ENCODE measurements around the gene RPS21.

RPS21 gene

DNA sequence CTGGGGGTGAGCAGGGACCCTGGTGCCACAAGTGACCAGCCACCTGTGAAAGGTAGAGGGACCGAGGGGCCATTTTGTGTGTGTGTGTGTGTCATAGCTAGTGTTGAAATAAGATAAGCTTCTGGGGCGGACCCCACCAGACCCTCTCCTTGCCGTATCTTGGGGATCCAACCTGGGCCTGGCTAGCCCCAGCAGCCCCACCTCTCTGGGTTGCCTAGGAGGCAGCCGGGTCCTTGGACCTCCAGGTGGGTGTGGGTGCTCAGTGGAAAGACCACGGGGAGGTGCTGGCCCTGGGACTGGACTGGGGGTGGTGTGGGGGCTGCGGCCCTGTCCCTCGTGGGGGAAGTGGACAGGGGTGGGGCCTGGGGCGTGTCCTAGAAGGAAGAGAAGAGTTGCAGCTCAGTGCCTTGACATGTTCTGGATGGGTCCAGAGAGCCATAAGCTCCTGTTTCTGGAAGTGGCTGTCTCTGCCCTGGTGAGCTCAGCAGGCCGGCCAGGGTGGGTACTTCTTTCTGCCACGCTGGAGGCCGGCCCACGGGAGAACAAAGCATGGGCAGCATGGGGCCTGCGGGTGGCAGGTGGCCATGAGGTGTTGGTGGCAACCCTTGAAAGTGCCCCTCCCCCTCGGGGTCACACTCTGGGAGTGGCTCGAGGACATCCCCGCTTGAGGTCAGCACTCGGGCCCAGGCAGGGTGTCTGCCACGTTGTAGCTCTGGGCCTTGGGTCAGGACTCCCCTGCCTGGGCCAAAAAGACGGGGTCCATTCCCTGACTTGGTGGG lies 32.0 kb downstream of the RPS21 start:
- Histone ChIP-seq H2AFZ (no peak overlapping the region), H3K27me3 (ENCODE audit: control insufficient read depth, insufficient read depth, low read length) (no peaks in the 10 kb centered on the region), H3K9ac (no peak overlapping the region), H3K9me3 (ENCODE audit: control insufficient read depth, low read length) (no peaks in the 10 kb centered on the region), H3K79me2 (no peaks in the 10 kb centered on the region), H3K36me3 (ENCODE audit: control insufficient read depth, insufficient read depth, low read length) (no peaks in the 10 kb centered on the region), H3K4me3 (ENCODE audit: low read depth, low read length) (no peak overlapping the region), H3K27ac (no peak overlapping the region), H3K4me2 (ENCODE audit: low read length) (no peak overlapping the region), H3K4me1 (peaks cover 3% of the 10 kb centered on the region)
- TF ChIP-seq, protein P1, sequence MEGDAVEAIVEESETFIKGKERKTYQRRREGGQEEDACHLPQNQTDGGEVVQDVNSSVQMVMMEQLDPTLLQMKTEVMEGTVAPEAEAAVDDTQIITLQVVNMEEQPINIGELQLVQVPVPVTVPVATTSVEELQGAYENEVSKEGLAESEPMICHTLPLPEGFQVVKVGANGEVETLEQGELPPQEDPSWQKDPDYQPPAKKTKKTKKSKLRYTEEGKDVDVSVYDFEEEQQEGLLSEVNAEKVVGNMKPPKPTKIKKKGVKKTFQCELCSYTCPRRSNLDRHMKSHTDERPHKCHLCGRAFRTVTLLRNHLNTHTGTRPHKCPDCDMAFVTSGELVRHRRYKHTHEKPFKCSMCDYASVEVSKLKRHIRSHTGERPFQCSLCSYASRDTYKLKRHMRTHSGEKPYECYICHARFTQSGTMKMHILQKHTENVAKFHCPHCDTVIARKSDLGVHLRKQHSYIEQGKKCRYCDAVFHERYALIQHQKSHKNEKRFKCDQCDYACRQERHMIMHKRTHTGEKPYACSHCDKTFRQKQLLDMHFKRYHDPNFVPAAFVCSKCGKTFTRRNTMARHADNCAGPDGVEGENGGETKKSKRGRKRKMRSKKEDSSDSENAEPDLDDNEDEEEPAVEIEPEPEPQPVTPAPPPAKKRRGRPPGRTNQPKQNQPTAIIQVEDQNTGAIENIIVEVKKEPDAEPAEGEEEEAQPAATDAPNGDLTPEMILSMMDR (IDR thresholded peaks at IDR 0.05) = no peak

DNA sequence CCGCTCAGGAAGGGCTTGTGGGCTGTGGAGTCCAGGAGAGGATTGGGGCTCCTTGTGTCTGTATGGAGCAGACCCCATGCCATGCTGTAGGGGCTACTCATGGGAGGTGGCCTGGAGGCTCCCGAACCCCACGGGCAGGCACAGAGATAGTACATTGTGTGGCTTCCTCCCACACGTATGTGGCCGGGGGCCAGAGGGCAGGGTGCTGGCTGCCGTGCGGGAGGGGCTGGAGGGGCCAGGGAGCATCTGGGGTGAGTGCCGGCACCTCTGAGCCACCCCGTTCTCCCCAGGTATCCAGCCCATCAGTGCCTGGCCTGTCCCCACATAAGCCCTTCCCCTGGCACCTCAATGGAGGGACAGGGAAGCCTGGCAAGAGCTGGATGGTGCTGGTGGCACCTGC lies 32.9 kb downstream of the RPS21 start:
- H3K36me3 ChIP-seq (ENCODE audit: control insufficient read depth, insufficient read depth, low read length) = no peaks in the 10 kb centered on the region
- H3K4me2 ChIP-seq (ENCODE audit: low read length) = no peak overlapping the region
- H3K9ac ChIP-seq = no peak overlapping the region

DNA sequence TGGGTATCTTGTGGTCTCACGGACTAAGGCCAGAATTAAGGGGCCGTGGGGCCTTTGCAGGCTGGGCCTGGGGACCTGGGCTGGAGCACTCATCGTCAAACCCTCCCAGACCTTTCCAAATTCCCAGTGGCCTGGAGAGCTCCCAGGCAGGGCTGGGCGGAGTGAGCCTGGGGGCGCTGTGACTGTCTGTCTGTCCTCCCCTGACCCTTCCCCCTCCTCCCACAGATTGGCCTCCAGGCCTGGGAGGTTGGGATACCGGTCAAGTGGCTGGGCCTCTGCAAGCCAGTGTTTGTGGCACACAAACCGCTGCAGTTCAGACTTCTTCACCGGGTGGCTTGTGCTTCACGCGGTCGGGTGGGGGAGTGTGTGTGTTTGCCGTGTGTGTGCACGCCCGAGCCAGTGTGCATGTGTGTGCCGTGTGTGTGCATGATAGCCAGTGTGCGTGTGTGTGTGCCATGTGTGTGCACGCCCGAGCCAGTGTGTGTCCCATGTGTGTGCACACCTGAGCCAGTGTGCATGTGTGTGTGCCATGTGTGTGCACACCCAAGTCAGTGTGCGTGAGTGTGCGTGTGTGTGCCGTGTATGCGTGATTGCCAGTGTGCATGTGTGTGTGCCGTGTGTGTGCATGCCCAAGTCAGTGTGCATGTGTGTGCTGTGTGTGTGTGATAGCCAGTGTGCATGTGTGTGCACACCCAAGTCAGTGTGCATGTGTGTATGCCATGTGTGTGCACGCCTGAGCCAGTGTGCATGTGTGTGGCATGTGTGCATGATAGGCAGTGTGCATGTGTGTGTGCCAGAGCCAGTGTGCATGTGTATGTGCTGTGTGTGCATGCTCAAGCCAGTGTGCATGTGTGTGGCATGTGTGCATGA lies 34.2 kb downstream of the RPS21 start:
- no peak overlapping the region for H2AFZ ChIP-seq
- no peaks in the 10 kb centered on the region for H3K79me2 ChIP-seq
- no peaks in the 10 kb centered on the region for H3K36me3 ChIP-seq (ENCODE audit: control insufficient read depth, insufficient read depth, low read length)
- peaks cover 10% of the 10 kb centered on the region for H3K4me1 ChIP-seq
- no peak overlapping the region for H3K9ac ChIP-seq
- TF ChIP-seq, protein P1 (IDR thresholded peaks at IDR 0.05) = no peak
- H3K4me3 ChIP-seq (ENCODE audit: low read depth, low read length) = no peak overlapping the region
- no peak overlapping the region for H3K27ac ChIP-seq
- H3K4me2 ChIP-seq (ENCODE audit: low read length) = no peak overlapping the region
- no peaks in the 10 kb centered on the region for H3K27me3 ChIP-seq (ENCODE audit: control insufficient read depth, insufficient read depth, low read length)
- no peaks in the 10 kb centered on the region for H3K9me3 ChIP-seq (ENCODE audit: control insufficient read depth, low read length)

More for the DNA sequence above, 32.9 kb downstream of the RPS21 start:
- H3K9me3 ChIP-seq (ENCODE audit: control insufficient read depth, low read length) = no peaks in the 10 kb centered on the region
- TF ChIP-seq, protein P1 (IDR thresholded peaks at IDR 0.05) = no peak
- no peak overlapping the region for H2AFZ ChIP-seq
- H3K27me3 ChIP-seq (ENCODE audit: control insufficient read depth, insufficient read depth, low read length) = no peaks in the 10 kb centered on the region
- H3K79me2 ChIP-seq = no peaks in the 10 kb centered on the region
- peaks cover 4% of the 10 kb centered on the region for H3K4me1 ChIP-seq
- no peak overlapping the region for H3K27ac ChIP-seq
- no peak overlapping the region for H3K4me3 ChIP-seq (ENCODE audit: low read depth, low read length)

DNA sequence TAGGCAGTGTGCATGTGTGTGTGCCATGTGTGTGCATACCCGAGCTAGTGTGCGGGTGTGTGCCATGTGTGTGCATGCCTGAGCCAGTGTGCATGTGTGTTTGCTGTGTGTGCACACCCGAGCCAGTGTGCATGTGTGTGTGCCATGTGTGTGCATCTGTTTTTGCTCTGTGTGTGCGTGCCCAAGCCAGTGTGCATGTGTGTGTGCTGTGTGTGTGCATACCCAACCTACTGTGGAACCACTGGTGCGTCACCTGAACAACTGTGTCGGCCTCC lies 34.8 kb downstream of the RPS21 start:
- Histone ChIP-seq H3K4me2 (ENCODE audit: low read length) (no peak overlapping the region), H3K4me1 (peaks cover 15% of the 10 kb centered on the region), H3K36me3 (ENCODE audit: control insufficient read depth, insufficient read depth, low read length) (no peaks in the 10 kb centered on the region), H3K9ac (no peak overlapping the region), H3K9me3 (ENCODE audit: control insufficient read depth, low read length) (no peaks in the 10 kb centered on the region), H2AFZ (no peak overlapping the region), H3K27ac (no peak overlapping the region), H3K4me3 (ENCODE audit: low read depth, low read length) (no peak overlapping the region), H3K27me3 (ENCODE audit: control insufficient read depth, insufficient read depth, low read length) (no peaks in the 10 kb centered on the region), H3K79me2 (no peaks in the 10 kb centered on the region)
- TF ChIP-seq, protein P1 (IDR thresholded peaks at IDR 0.05) = no peak

Data from parathyroid adenoma (tissue), 2 donors.